Measurements from ENCODE around the gene SPEG.

SPEG gene

GRCh38 chr2:219538504-219538951 is 103.9 kb downstream of the SPEG start:
- no peak for DNase-seq

- no peak for DNase-seq
These were observed 104.5 kb downstream of the SPEG start for GRCh38 chr2:219538956-219539788.

- DNase-seq, result no peak
These were observed 105.5 kb downstream of the SPEG start for GRCh38 chr2:219539926-219540678.

- DNase-seq, result no peak
These were observed 106.3 kb downstream of the SPEG start for GRCh38 chr2:219540784-219541504.

GRCh38 chr2:219541611-219542180 is 107.1 kb downstream of the SPEG start:
- peak; percentile 88 for DNase-seq

GRCh38 chr2:219542931-219543595 is 108.4 kb downstream of the SPEG start:
- DNase-seq, result no peak

GRCh38 chr2:219543596-219544358 is 109.1 kb downstream of the SPEG start, which contains the start of the genes CHPF and TMEM198:
TSS of gene CHPF (minus strand) at chr2:219543809. CDS start at chr2:219543538, 271 bp downstream.
TSS of gene TMEM198 (plus strand) at chr2:219544028. CDS start at chr2:219544728, 700 bp downstream.
- peak; percentile 90 for DNase-seq

- DNase-seq, result no peak
These were observed 109.9 kb downstream of the SPEG start for GRCh38 chr2:219544567-219544966.

- DNase-seq, result no peak
These were observed 110.8 kb downstream of the SPEG start for GRCh38 chr2:219545295-219545942.

GRCh38 chr2:219545943-219546352 is 111.3 kb downstream of the SPEG start:
- no peak for DNase-seq

- DNase-seq, result no peak
These were observed 113.0 kb downstream of the SPEG start for GRCh38 chr2:219547621-219548020.

Data from activated CD8-positive, alpha-beta memory T cell treated with anti-CD3 and anti-CD28 coated beads, Interleukin-2, amount 50 U/mL, for 4 hours (primary cell).